GM23338 (cell line): ENCODE data around the gene BMAL1. TPM values are rescaled to one million over a fixed set of nuclear protein-coding genes. Genes with fewer than 3 reads are reported as not detected.

Experiments
- ATAC-seq: fragments of 200-7000 bp; cut with Tn5 transposase; 3 replicates; pipeline ENCODE4 v1.9.1; 2020
- DNase-seq: peaks from one replicate; pipeline ENCODE4 v3.0.0-alpha.2; 2015; ENCODE audit warnings: low spot score
- H2AFZ ChIP-seq: fragments of 200-600 bp; sonication (generic); 2 replicates; pipeline ENCODE4 v1.8.0; 2016; ENCODE audit warnings: antibody characterized with exemption, mild to moderate bottlenecking, moderate library complexity
- H3F3A ChIP-seq: fragments of 200-600 bp; sonication (generic); replicated peaks from 2 replicates; pipeline ENCODE4 v1.8.0; 2017; ENCODE audit warnings: antibody characterized with exemption, mixed run types, low read depth
- H3K27ac ChIP-seq: fragments of 200-600 bp; sonication (generic); 2 replicates; pipeline ENCODE4 v1.6.1; 2016; ENCODE audit warnings: low read depth
- H3K27me3 ChIP-seq: fragments of 200-600 bp; sonication (generic); 2 replicates; pipeline ENCODE4 v1.8.0; 2016; ENCODE audit warnings: mild to moderate bottlenecking, mixed run types, moderate library complexity; ENCODE audit not compliant: insufficient read depth
- H3K36me3 ChIP-seq: fragments of 200-600 bp; sonication (generic); 2 replicates; pipeline ENCODE4 v1.8.0; 2016; ENCODE audit warnings: mild to moderate bottlenecking; ENCODE audit not compliant: insufficient read depth
- H3K4me1 ChIP-seq: fragments of 200-600 bp; sonication (generic); 2 replicates; pipeline ENCODE4 v1.8.0; 2016; ENCODE audit warnings: mild to moderate bottlenecking, moderate library complexity; ENCODE audit not compliant: insufficient read depth
- H3K4me2 ChIP-seq: fragments of 200-600 bp; sonication (generic); 2 replicates; pipeline ENCODE4 v1.7.1; 2017; ENCODE audit warnings: mixed run types
- H3K4me3 ChIP-seq: fragments of 200-600 bp; sonication (generic); 2 replicates; pipeline ENCODE4 v1.6.1; 2016; ENCODE audit warnings: mixed run types
- H3K79me2 ChIP-seq: fragments of 200-600 bp; sonication (generic); replicated peaks from 2 replicates; pipeline ENCODE4 v1.8.0; 2017; ENCODE audit warnings: mild to moderate bottlenecking; ENCODE audit not compliant: insufficient read depth
- H3K9me2 ChIP-seq: fragments of 200-600 bp; sonication (generic); 2 replicates; pipeline ENCODE4 v1.8.0; 2017; ENCODE audit not compliant: insufficient read depth
- H4K20me1 ChIP-seq: fragments of 200-600 bp; sonication (generic); replicated peaks from 2 replicates; pipeline ENCODE4 v1.8.0; 2017; ENCODE audit warnings: mild to moderate bottlenecking; ENCODE audit not compliant: insufficient read depth
- H3K27ac Mint-ChIP-seq: 2 replicates; pipeline ENCODE4 v1.8.0; 2020; ENCODE audit warnings: inconsistent platforms, mild to moderate bottlenecking, moderate library complexity, mixed read lengths
- H3K27me3 Mint-ChIP-seq: 3 replicates; pipeline ENCODE4 v1.8.0; 2022; ENCODE audit warnings: low read depth, mild to moderate bottlenecking, moderate library complexity, mixed read lengths, inconsistent platforms; ENCODE audit not compliant: insufficient read depth, poor library complexity
- H3K36me3 Mint-ChIP-seq: 3 replicates; pipeline ENCODE4 v1.8.0; 2021; ENCODE audit warnings: low read depth, mild to moderate bottlenecking, inconsistent platforms, moderate library complexity, mixed read lengths
- H3K4me1 Mint-ChIP-seq: 3 replicates; pipeline ENCODE4 v1.8.0; 2020; ENCODE audit warnings: mild to moderate bottlenecking, inconsistent platforms, mixed read lengths
- H3K4me3 Mint-ChIP-seq: 3 replicates; pipeline ENCODE4 v1.8.0; 2021; ENCODE audit warnings: moderate library complexity, mild to moderate bottlenecking, inconsistent platforms, mixed read lengths
- H3K9me3 Mint-ChIP-seq: 3 replicates; pipeline ENCODE4 v1.8.0; 2020; ENCODE audit warnings: moderate library complexity, mild to moderate bottlenecking, inconsistent platforms, mixed read lengths
- CREB1 ChIP-seq: fragments of 250-450 bp; sonication (Bioruptor Pico); IDR thresholded peaks from 2 replicates; pipeline ENCODE4 v1.5.0; 2020; ENCODE audit warnings: low read depth, mild to moderate bottlenecking, moderate library complexity
- CTCF ChIP-seq, 2 experiments: fragments of 200-600 bp in 1 of 2; sonication (generic) in 1 of 2; conservative IDR thresholded peaks; 2 replicates each; pipeline versions ENCODE4 v1.5.1 to v1.6.1; 2016 to 2017; ENCODE audit warnings: antibody characterized with exemption in 2 of 2, low read depth in 2 of 2, mild to moderate bottlenecking in 2 of 2, moderate library complexity in 1 of 2
- ETS1 ChIP-seq: IDR thresholded peaks from 2 replicates; pipeline ENCODE4 v1.6.1; 2016; ENCODE audit warnings: antibody characterized with exemption
- EZH2 ChIP-seq: fragments of 200-600 bp; sonication (generic); IDR thresholded peaks from one replicate; pipeline ENCODE4 v1.8.0; 2017; ENCODE audit warnings: antibody characterized with exemption, mild to moderate bottlenecking, low read depth; ENCODE audit not compliant: unreplicated experiment
- JUNB ChIP-seq: IDR thresholded peaks from one replicate; pipeline ENCODE4 v1.6.1; 2016; ENCODE audit warnings: antibody characterized with exemption; ENCODE audit not compliant: unreplicated experiment
- NANOG ChIP-seq: IDR thresholded peaks from 2 replicates; pipeline ENCODE4 v1.6.1; 2016; ENCODE audit warnings: antibody characterized with exemption, borderline replicate concordance
- POLR2AphosphoS5 ChIP-seq: IDR thresholded peaks from 2 replicates; pipeline ENCODE4 v1.6.1; 2016; ENCODE audit warnings: antibody characterized with exemption, low read depth
- REST ChIP-seq: IDR thresholded peaks from one replicate; pipeline ENCODE4 v1.6.1; 2018; ENCODE audit warnings: antibody characterized with exemption; ENCODE audit not compliant: unreplicated experiment
- polyA plus RNA-seq: library from polyadenylated mRNA; unstranded; fragments of >200 nt; fragmentation: Nextera tagmentation; extraction: Ambion mirVana; gene quantifications from 2 replicates; pipeline ENCODE4 v1.2.1, GENCODE V29; 2016
- total RNA-seq: library from RNA; depleted of rRNA; stranded (reverse); fragments of >200 nt; shearing (Covaris generic); gene quantifications from 2 replicates; pipeline ENCODE4 v1.2.3, GENCODE V29; 2014

Gene BMAL1
- total and polyA plus RNA-seq, 2 experiments from 2014 or later = 5.1 to 7.2 TPM

- no peak overlapping the region for H3K4me3 ChIP-seq
- H3K4me2 ChIP-seq = no peak overlapping the region
- no peaks in the 10 kb centered on the region for H3K4me1 ChIP-seq
- H3K27ac ChIP-seq = no peak overlapping the region
- H3K27me3 ChIP-seq = no peaks in the 10 kb centered on the region
- DNase-seq = no peak
- H3K9me2 ChIP-seq = 0 out of 2 replicates have a peak, but pooled peaks cover 3% of the 10 kb centered on the region
- Mint-ChIP-seq H3K4me1 (peaks cover 19% of the 10 kb centered on the region), H3K27me3 (peaks cover 6% of the 10 kb centered on the region), H3K4me3 (no peak overlapping the region), H3K27ac (no peak overlapping the region), H3K9me3 (no peaks in the 10 kb centered on the region), H3K36me3 (no peaks in the 10 kb centered on the region)
- H2AFZ ChIP-seq = no peak overlapping the region
- ATAC-seq = no peak
- peaks cover 6% of the 10 kb centered on the region; the same call in 1 of the 2 replicates for H3K79me2 ChIP-seq
- H3F3A ChIP-seq = no peaks in the 10 kb centered on the region
- no peak for TF ChIP-seq NANOG
- no peak for TF ChIP-seq CTCF (conservative IDR thresholded peaks at IDR 0.05; ENCODE audit: low read depth in 2 of 2)
- no peaks in the 10 kb centered on the region; the same call in 1 of the 2 replicates for H3K36me3 ChIP-seq
- H4K20me1 ChIP-seq = no peaks in the 10 kb centered on the region; the same call in 1 of the 2 replicates
These were observed 38.2 kb downstream of the BMAL1 start for GRCh38 chr11:13315517-13316432.

- Mint-ChIP-seq H3K4me3 (no peak overlapping the region), H3K27me3 (peaks cover 6% of the 10 kb centered on the region), H3K9me3 (no peaks in the 10 kb centered on the region), H3K27ac (no peak overlapping the region), H3K4me1 (peaks cover 19% of the 10 kb centered on the region), H3K36me3 (no peaks in the 10 kb centered on the region)
- H3K79me2 ChIP-seq = peaks cover 6% of the 10 kb centered on the region; the same call in 1 of the 2 replicates
- no peak overlapping the region for H3K4me2 ChIP-seq
- no peaks in the 10 kb centered on the region for H3K36me3 ChIP-seq
- no peaks in the 10 kb centered on the region for H3K4me1 ChIP-seq
- H4K20me1 ChIP-seq = no peaks in the 10 kb centered on the region; the same call in 1 of the 2 replicates
- no peaks in the 10 kb centered on the region for H3K27me3 ChIP-seq
- H3K27ac ChIP-seq = no peak overlapping the region
- ATAC-seq (no peak), DNase-seq (no peak)
- no peak overlapping the region for H2AFZ ChIP-seq
- no peaks in the 10 kb centered on the region for H3K9me2 ChIP-seq
- no peak overlapping the region for H3K4me3 ChIP-seq
- H3F3A ChIP-seq = no peaks in the 10 kb centered on the region
- TF ChIP-seq CREB1 (CRISPR knock-in tag) = no peak
- no peak for TF ChIP-seq POLR2AphosphoS5
- no peak for TF ChIP-seq EZH2
- TF ChIP-seq NANOG = no peak
- no peak for TF ChIP-seq REST
- TF ChIP-seq ETS1 = no peak
- TF ChIP-seq CTCF (conservative IDR thresholded peaks at IDR 0.05; ENCODE audit: low read depth in 2 of 2) = no peak
- TF ChIP-seq JUNB = no peak
These were observed 39.0 kb downstream of the BMAL1 start for GRCh38 chr11:13316528-13316961.
